Loucy (cell line): ENCODE results near the gene TCEA3.

Experiments
- CTCF ChIP-seq: fragments of 200-600 bp; sonication (generic); conservative IDR thresholded peaks from 2 replicates; pipeline ENCODE4 v1.5.1; 2014; ENCODE audit warnings: mild to moderate bottlenecking, antibody characterized with exemption, low read length
- EZH2phosphoT487 ChIP-seq: fragments of 200-600 bp; IDR thresholded peaks from 2 replicates; pipeline ENCODE4 v1.6.1; 2018; ENCODE audit warnings: antibody characterized with exemption, mild to moderate bottlenecking, moderate library complexity, borderline replicate concordance

GRCh38 chr1:23438545-23438944 is 14.0 kb upstream of the TCEA3 start:
- TF ChIP-seq CTCF (no peak), EZH2phosphoT487 (no peak)
